ENCODE measurements around the gene IFIT3.

Gene IFIT3

DNA sequence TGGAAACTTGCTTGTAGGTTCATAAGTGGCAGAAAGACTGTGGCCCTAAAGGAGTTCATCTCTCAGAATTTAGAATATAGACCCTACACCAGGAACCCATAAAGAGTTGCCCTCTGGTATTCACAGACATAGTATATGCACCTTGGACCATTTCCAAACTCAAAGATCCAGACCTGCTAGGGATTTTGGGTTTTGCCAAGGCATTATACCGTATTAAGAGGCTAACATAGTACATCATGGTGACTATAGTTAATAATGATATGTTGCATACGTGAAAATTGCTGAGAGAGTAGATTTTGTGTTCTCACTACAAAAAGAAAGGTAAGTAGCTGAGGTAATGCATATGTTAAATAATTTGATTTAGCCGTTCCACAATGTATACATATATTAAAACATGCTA, 13.9 kb downstream of the IFIT3 start:
- TF ChIP-seq CTCF (IDR thresholded peaks at IDR 0.05; ENCODE audit: extremely low read depth, missing control alignments), result no peak
- no peak for DNase-seq (ENCODE audit: low spot score)

GRCh38 chr10:89342206-89342958, 14.6 kb downstream of the IFIT3 start:
- TF ChIP-seq CTCF (IDR thresholded peaks at IDR 0.05; ENCODE audit: extremely low read depth, missing control alignments), result no peak
- DNase-seq (ENCODE audit: low spot score), result no peak

DNA sequence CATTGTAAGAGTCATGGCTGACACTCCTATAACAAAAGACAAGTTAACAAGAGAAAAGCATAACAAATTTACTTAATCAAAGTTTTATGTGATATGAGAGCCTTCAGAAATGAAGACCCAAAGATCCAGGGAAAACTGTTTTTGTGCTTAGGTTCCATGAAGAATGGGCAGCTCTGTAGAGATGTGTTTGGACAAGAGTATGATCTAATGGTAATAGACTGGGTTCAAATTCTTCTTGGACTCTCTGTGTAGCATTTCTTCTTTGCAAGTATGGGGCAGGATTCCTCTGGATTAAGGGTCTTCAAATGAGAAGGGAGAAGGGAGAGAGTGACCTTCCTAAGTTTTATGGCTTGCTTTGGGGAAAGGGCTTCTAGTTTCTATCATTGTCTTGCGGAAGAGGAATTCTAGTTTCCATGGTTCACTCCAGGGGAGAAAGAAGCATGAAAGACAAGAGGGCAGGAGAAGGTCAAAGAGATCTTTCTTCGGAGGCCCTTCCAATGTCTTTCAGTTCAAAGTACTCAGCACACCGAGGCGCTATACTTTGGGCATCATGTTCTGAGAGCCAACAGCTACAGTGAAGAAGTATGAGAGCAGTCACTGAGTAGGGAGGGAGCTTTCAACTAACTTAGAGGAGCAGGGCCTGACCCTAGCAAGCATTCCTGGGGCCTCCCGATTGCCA, 15.4 kb downstream of the IFIT3 start:
- no peak for TF ChIP-seq CTCF (IDR thresholded peaks at IDR 0.05; ENCODE audit: extremely low read depth, missing control alignments)
- DNase-seq (ENCODE audit: low spot score), result no peak

GRCh38 chr10:89344156-89344555, 16.4 kb downstream of the IFIT3 start:
- DNase-seq (ENCODE audit: low spot score), result no peak
- TF ChIP-seq CTCF (IDR thresholded peaks at IDR 0.05; ENCODE audit: extremely low read depth, missing control alignments), result no peak

DNA sequence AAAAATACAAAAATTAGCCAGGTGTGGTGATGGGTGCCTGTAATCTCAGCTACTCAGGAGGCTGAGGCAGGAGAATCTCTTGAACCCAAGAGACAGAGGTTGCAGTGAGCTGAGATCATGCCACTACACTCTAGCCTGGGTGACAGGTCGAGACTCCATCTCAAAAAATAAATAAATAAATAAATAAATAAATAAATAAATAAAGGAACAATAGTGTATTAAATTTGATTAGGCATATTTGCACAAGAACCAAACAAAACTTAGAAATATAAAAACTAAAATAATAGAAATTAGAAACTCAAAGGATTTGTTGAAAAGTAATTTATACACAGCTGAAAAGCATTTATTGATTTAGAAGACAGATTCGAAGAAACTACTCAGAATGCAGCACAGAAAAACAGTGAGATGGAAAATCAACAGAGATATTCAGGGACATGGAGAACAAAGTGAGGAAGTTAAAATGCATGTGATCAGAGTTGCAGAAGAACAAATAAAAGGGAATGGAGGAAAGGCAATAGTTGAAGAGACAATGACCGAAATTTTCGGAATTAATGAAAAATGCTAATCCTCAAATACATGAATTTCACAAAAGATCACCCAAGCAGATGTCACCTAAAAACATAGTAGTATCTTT, 17.7 kb downstream of the IFIT3 start:
- no peak for TF ChIP-seq CTCF (IDR thresholded peaks at IDR 0.05; ENCODE audit: extremely low read depth, missing control alignments)
- DNase-seq (ENCODE audit: low spot score), result no peak

GRCh38 chr10:89346405-89347254, 18.8 kb downstream of the IFIT3 start:
- DNase-seq (ENCODE audit: low spot score), result no peak

More at GRCh38 chr10:89346405-89347254, 18.8 kb downstream of the IFIT3 start:
- TF ChIP-seq CTCF (IDR thresholded peaks at IDR 0.05; ENCODE audit: extremely low read depth, missing control alignments), result no peak

All from GM20000 (cell line).